ENCODE measurements around the gene ANKRD34B.

Gene ANKRD34B

DNA sequence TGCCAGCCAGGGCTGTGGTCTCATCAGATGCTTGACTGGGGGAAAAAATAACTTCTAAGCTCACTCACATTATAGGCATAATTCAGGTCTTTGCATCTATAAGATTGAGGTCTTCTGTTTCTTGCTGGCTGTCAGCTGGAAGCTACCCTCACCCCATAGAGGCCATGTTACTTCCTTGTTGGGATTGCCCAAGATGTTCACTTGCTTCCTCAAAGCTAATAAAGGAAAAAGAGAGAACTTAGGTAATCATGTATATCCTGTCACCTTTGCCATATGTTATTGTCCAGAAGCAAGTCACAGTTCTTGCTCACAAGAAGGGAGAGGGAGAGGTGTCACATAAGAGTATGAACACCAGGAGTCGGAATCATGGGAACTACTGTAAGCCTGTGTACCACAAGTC is 38.7 kb upstream of the ANKRD34B start:
- Mint-ChIP-seq H3K27ac (no peak overlapping the region), H3K4me1 (no peaks in the 10 kb centered on the region), H3K9me3 (peaks cover 8% of the 10 kb centered on the region), H3K36me3 (ENCODE audit: low read depth) (no peaks in the 10 kb centered on the region), H3K27me3 (ENCODE audit: low read depth, poor library complexity) (no peaks in the 10 kb centered on the region), H3K4me3 (no peak overlapping the region)
- no peak for DNase-seq
- TF ChIP-seq, protein P1, sequence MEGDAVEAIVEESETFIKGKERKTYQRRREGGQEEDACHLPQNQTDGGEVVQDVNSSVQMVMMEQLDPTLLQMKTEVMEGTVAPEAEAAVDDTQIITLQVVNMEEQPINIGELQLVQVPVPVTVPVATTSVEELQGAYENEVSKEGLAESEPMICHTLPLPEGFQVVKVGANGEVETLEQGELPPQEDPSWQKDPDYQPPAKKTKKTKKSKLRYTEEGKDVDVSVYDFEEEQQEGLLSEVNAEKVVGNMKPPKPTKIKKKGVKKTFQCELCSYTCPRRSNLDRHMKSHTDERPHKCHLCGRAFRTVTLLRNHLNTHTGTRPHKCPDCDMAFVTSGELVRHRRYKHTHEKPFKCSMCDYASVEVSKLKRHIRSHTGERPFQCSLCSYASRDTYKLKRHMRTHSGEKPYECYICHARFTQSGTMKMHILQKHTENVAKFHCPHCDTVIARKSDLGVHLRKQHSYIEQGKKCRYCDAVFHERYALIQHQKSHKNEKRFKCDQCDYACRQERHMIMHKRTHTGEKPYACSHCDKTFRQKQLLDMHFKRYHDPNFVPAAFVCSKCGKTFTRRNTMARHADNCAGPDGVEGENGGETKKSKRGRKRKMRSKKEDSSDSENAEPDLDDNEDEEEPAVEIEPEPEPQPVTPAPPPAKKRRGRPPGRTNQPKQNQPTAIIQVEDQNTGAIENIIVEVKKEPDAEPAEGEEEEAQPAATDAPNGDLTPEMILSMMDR (IDR thresholded peaks at IDR 0.05) = no peak

DNA sequence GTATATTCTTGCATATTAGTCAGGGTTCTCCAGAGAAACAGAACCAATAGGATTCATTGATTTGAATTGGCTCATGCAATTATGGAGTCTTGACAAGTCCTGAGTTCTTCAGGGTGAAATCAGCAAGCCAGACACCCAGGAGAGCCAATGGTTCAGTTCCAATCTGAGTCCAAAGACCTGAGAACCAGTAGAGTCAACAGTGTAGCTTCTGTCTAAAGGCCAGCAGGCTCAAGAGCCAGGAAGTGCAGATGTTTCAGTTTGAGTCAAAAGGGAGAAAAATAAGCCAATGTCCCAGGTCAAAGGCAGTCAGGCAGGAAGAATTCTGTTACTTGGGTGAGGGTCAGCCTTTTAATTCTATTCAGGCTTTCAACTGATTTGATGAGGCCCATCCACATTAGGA is 37.8 kb upstream of the ANKRD34B start:
- Mint-ChIP-seq H3K36me3 (ENCODE audit: low read depth) (no peaks in the 10 kb centered on the region), H3K4me3 (no peak overlapping the region), H3K9me3 (peaks cover 8% of the 10 kb centered on the region), H3K27ac (no peak overlapping the region), H3K4me1 (no peaks in the 10 kb centered on the region), H3K27me3 (ENCODE audit: low read depth, poor library complexity) (no peaks in the 10 kb centered on the region)
- no peak for DNase-seq
- TF ChIP-seq, protein P1 (IDR thresholded peaks at IDR 0.05) = no peak

DNA sequence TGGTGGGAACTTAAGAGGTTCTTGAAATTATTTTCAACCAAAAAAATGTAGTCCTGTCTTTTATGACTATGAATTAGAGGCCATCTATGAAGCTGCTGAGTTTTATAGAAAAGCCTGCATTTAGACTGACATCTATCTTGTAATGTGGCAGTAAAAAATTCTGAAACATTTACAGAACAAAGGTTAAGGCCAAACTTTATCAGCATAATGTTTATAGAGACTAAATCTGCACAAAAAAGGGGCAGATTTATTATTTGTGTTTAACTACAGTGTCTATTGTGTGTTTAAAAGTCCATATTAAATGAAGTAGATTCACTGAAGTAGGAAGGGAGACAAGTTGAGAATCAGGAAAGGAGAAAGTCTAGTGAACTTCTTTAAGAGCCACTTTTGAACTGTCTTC is 37.3 kb upstream of the ANKRD34B start:
- no peak overlapping the region for H3K4me3 Mint-ChIP-seq
- H3K36me3 Mint-ChIP-seq (ENCODE audit: low read depth) = no peaks in the 10 kb centered on the region
- peaks cover 8% of the 10 kb centered on the region for H3K9me3 Mint-ChIP-seq
- TF ChIP-seq, protein P1 (IDR thresholded peaks at IDR 0.05) = no peak
- no peak overlapping the region for H3K27ac Mint-ChIP-seq
- no peaks in the 10 kb centered on the region for H3K4me1 Mint-ChIP-seq
- H3K27me3 Mint-ChIP-seq (ENCODE audit: low read depth, poor library complexity) = no peaks in the 10 kb centered on the region
- DNase-seq = no peak

DNA sequence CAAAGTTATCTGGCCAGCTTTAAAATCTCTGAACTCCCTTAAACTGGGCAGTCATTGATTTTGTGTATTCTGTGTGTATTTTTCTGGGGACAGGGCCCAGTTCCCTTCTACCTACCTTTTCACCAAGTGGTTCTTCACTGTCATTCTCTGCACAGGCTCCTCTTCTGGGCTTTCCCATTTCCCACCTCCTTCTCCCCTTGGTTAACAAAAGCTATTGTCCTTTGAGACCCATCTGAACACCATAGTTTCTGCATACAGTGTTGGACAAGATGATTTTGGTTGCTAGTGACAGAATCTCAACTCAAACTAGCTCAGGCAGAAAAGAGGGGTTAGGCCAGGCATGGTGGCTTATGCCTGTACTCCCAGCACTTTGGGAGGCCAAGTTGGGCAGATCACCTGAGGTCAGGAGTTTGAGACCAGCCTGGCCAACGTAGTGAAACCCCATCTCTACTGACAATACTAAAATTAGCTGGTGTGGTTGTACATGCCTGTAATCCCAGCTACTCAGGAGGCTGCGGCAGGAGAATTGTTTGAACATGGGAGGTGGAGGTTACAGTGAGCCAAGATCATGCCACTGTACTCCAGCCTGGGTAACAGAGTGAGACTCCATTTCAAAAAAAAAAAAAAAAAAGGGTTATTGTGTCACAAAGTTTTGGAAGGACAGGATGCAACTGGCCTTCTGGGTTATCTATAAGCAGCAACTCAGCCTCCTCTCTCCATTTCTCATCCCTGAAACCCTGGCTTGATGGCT is 31.0 kb upstream of the ANKRD34B start:
- Mint-ChIP-seq H3K4me1 (peaks cover under 1% of the 10 kb centered on the region), H3K27ac (no peak overlapping the region), H3K36me3 (ENCODE audit: low read depth) (no peaks in the 10 kb centered on the region), H3K4me3 (no peak overlapping the region), H3K27me3 (ENCODE audit: low read depth, poor library complexity) (peaks cover 9% of the 10 kb centered on the region), H3K9me3 (no peaks in the 10 kb centered on the region)
- DNase-seq = no peak
- TF ChIP-seq, protein P1 (IDR thresholded peaks at IDR 0.05) = no peak

DNA sequence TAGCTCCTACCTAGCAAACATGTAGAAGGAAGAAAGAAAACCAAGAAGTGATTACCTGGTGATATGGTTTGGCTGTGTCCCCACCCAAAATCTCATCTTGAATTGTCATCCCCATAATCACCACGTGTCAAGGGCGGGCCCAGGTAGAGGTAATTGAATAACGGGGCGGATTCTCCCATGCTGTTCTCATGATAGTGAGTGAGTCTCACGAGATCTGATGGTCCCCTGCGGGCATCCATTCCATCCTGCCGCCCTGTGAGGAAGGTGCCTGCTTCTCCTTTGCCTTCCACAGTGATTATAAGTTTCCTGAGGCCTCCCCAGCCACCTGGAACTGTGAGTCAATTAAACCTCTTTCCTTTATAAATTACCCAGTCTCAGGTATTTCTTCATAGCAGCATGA is 27.4 kb upstream of the ANKRD34B start:
- H3K27me3 Mint-ChIP-seq (ENCODE audit: low read depth, poor library complexity) = peaks cover 13% of the 10 kb centered on the region
- TF ChIP-seq, protein P1 (IDR thresholded peaks at IDR 0.05) = no peak
- no peak overlapping the region for H3K4me3 Mint-ChIP-seq
- H3K27ac Mint-ChIP-seq = no peak overlapping the region
- no peak for DNase-seq
- no peaks in the 10 kb centered on the region for H3K9me3 Mint-ChIP-seq
- peaks cover 4% of the 10 kb centered on the region for H3K4me1 Mint-ChIP-seq
- no peaks in the 10 kb centered on the region for H3K36me3 Mint-ChIP-seq (ENCODE audit: low read depth)

DNA sequence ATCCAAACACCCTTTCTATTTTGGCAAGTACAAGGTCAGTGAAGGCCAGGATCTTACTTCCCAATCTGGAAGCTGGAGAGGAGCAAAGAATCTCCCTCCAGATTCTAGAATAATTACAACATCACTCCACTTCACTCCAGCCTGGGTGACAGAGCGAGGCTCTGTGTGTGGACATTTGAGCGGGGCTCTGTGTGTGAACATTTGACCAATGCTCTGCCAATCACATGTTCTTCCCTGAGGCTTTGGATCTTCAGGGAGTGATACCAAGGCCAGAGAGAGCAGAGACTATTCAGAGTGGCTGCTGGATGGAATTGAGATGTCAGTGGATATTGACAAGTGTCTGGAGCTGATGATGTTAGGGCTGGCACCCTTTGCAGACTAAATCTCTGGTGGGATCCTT is 24.7 kb upstream of the ANKRD34B start:
- no peak for DNase-seq
- Mint-ChIP-seq H3K27me3 (ENCODE audit: low read depth, poor library complexity) (peaks cover 10% of the 10 kb centered on the region), H3K27ac (no peak overlapping the region), H3K4me3 (no peak overlapping the region), H3K36me3 (ENCODE audit: low read depth) (no peaks in the 10 kb centered on the region), H3K9me3 (no peaks in the 10 kb centered on the region), H3K4me1 (peaks cover 4% of the 10 kb centered on the region)
- TF ChIP-seq, protein P1 (IDR thresholded peaks at IDR 0.05) = no peak
